GDM1 (cell line): ENCODE results near the gene SPATA25.
"Not testable (repeated sequence)": the region's sequence is repeated elsewhere in the genome, so short reads cannot be mapped to it uniquely, and the experiment has no call there.

Experiments
- DNase-seq: peaks from one replicate; lab custom pipeline; 2025; lab: John Stamatoyannopoulos, UW

The SPATA25 gene

GRCh38 chr20:45892828-45893500 lies 5.5 kb upstream of the SPATA25 start:
- DNase-seq = no peak

GRCh38 chr20:45892049-45892825 lies 4.8 kb upstream of the SPATA25 start:
- DNase-seq = no peak

- DNase-seq = peak; percentile 79
Measured at GRCh38 chr20:45890985-45891983, 3.9 kb upstream of the SPATA25 start, which contains the start of the genes CTSA and NEURL2. TSS of gene CTSA (plus strand) at chr20:45891335. CDS start at chr20:45891569, 234 bp downstream. TSS of gene NEURL2 (minus strand) at chr20:45891208. CDS start at chr20:45890991, 217 bp downstream.

- no peak for DNase-seq
Measured at GRCh38 chr20:45890077-45890984, 2.9 kb upstream of the SPATA25 start.

GRCh38 chr20:45888681-45889080 lies 1.3 kb upstream of the SPATA25 start:
- no peak for DNase-seq

- no peak for DNase-seq
Measured at GRCh38 chr20:45886590-45887345, 654 bp downstream of the SPATA25 start.

GRCh38 chr20:45883100-45883469 lies 4.3 kb downstream of the SPATA25 start:
- no peak for DNase-seq

- DNase-seq = no peak
Measured at GRCh38 chr20:45882469-45883099, 4.8 kb downstream of the SPATA25 start.

- peak; percentile 97 for DNase-seq
Measured at GRCh38 chr20:45880988-45881788, 6.2 kb downstream of the SPATA25 start, which contains the start of gene ZSWIM1. TSS of gene ZSWIM1 (plus strand) at chr20:45881227. CDS start at chr20:45882593, 1,366 bp downstream.

- no peak for DNase-seq
Measured at GRCh38 chr20:45878076-45878761, 9.2 kb downstream of the SPATA25 start.

GRCh38 chr20:45874576-45874975 lies 12.8 kb downstream of the SPATA25 start:
- DNase-seq = no peak

- DNase-seq = not testable (repeated sequence)
Measured at GRCh38 chr20:45874104-45874481, 13.3 kb downstream of the SPATA25 start.

GRCh38 chr20:45873409-45874103 lies 13.9 kb downstream of the SPATA25 start:
- DNase-seq = no peak

GRCh38 chr20:45872626-45873025 lies 14.8 kb downstream of the SPATA25 start:
- no peak for DNase-seq

GRCh38 chr20:45867819-45868176 lies 19.6 kb downstream of the SPATA25 start:
- no peak for DNase-seq

GRCh38 chr20:45867136-45867818 lies 20.1 kb downstream of the SPATA25 start:
- no peak for DNase-seq

- DNase-seq = no peak
Measured at GRCh38 chr20:45866454-45866853, 21.0 kb downstream of the SPATA25 start.
